ENCODE data around the gene PAIP2. TPM values are rescaled to one million over a fixed set of nuclear protein-coding genes. Genes with fewer than 3 reads are reported as not detected.

The PAIP2 gene
- total RNA-seq, 1 experiment from 2014 or later = 108 TPM

- TF ChIP-seq ZFX (IDR thresholded peaks at IDR 0.05) (no peak), REST (IDR thresholded peaks at IDR 0.05; ENCODE audit: low read depth) (no peak), SP1 (IDR thresholded peaks at IDR 0.05; ENCODE audit: low read depth) (no peak), EZH2 (IDR thresholded peaks at IDR 0.05) (no peak), CEBPB (IDR thresholded peaks at IDR 0.05; ENCODE audit: low read depth) (no peak), YY1 (IDR thresholded peaks at IDR 0.05; ENCODE audit: extremely low read depth, insufficient replicate concordance, low read depth, low read length) (no peak), ZNF274 (IDR thresholded peaks at IDR 0.05; ENCODE audit: low read depth, low read length) (no peak), ATF3 (IDR thresholded peaks at IDR 0.05) (no peak)
- no peak for ATAC-seq
- no peaks in the 10 kb centered on the region for H3K9me2 ChIP-seq (ENCODE audit: insufficient read depth)
- H3K79me2 ChIP-seq (ENCODE audit: insufficient read depth, low read length) = peaks cover 8% of the 10 kb centered on the region; the same call in 1 of the 2 replicates
- CTCF ChIA-PET = no interaction called here
- H3K27me3 ChIP-seq (ENCODE audit: insufficient read depth, low read length) = no peaks in the 10 kb centered on the region
- no peaks in the 10 kb centered on the region for H4K20me1 ChIP-seq (ENCODE audit: insufficient read depth)
- H3K4me1 ChIP-seq (ENCODE audit: control insufficient read depth in 1 of 2, insufficient read depth in 2 of 2, low read length in 2 of 2) = peaks cover 6 to 35% of the 10 kb centered on the region in 2 experiments; a peak in 3 of 4 replicates
- no peaks in the 10 kb centered on the region for H3K36me3 ChIP-seq (ENCODE audit: control insufficient read depth in 1 of 2, insufficient read depth in 2 of 2, low read length in 2 of 2)
- POLR2A ChIA-PET = no interaction called here
- BruUV-seq (replicated peaks) = no TSS peak
- RAD21 ChIA-PET (ENCODE audit: low non-redundant PET in 1 of 2, low total read pairs in 2 of 2, uncharacterized antibody in 2 of 2, unreplicated experiment in 2 of 2) = no interaction called here
- H3K9ac ChIP-seq (ENCODE audit: low read length) = no peak overlapping the region
- H3K4me3 ChIP-seq (replicated peaks in 1 of 2; ENCODE audit: low read depth in 1 of 2, low read length in 2 of 2) = no peak overlapping the region
- no peaks in the 10 kb centered on the region for H3K9me3 ChIP-seq (ENCODE audit: control insufficient read depth in 1 of 2, insufficient read depth in 1 of 2, low read depth in 1 of 2, low read length in 2 of 2)
- DNase-seq (ENCODE audit: low read depth, low spot score) = no peak
- no peak overlapping the region for H2AFZ ChIP-seq (ENCODE audit: low read depth, low read length, poor library complexity, severe bottlenecking)
- H3K4me2 ChIP-seq (ENCODE audit: low read length) = no peak overlapping the region
- no peak overlapping the region for H3K27ac ChIP-seq (ENCODE audit: low read depth, low read length)
- intact Hi-C loops (cut with micrococcal nuclease) = no loop called here
These were observed 55.0 kb downstream of the PAIP2 start for GRCh38 chr5:139396691-139397090.

Measured in HCT116 (cell line).